Gastrocnemius medialis (tissue), 4 donors: Measurements from ENCODE around the gene USP32. TPM values are rescaled to one million over a fixed set of nuclear protein-coding genes. Genes with fewer than 3 reads are reported as not detected.
"Not testable (repeated sequence)": the region's sequence is repeated elsewhere in the genome, so short reads cannot be mapped to it uniquely, and the experiment has no call there.

Source experiments
- ATAC-seq, 2 donors: fragments of 150-250 bp; one replicate each; pipeline ENCODE4 v1.9.1; 2016
- DNase-seq, 2 donors: peaks; one replicate each; pipeline ENCODE4 v3.0.0-alpha.2; 2019
- H3K27ac ChIP-seq, 4 donors: fragments of 200-600 bp; sonication (generic); 1 replicate in 1 of 4; 2 replicates in 3 of 4; pipeline ENCODE4 v1.5.1; 2016 to 2018; ENCODE audit warnings: mild to moderate bottlenecking in 2 of 4, moderate library complexity in 1 of 4
- H3K27me3 ChIP-seq, 3 donors: fragments of 200-600 bp; sonication (generic) in 2 of 3; 1 replicate in 1 of 3; 2 replicates in 2 of 3; pipeline versions ENCODE4 v1.5.1 to v1.6.0; 2016 to 2019; ENCODE audit warnings: mild to moderate bottlenecking in 1 of 3, moderate library complexity in 1 of 3
- H3K36me3 ChIP-seq, 2 donors: fragments of 200-600 bp; sonication (generic) in 1 of 2; one replicate each; pipeline ENCODE4 v1.5.1; 2017 to 2018
- H3K4me1 ChIP-seq, 2 donors: fragments of 200-600 bp; sonication (generic) in 1 of 2; one replicate each; pipeline ENCODE4 v1.5.1; 2016 to 2017; ENCODE audit warnings: mild to moderate bottlenecking in 2 of 2
- H3K4me3 ChIP-seq, 4 donors: fragments of 200-600 bp; sonication (generic) in 3 of 4; 1 replicate in 1 of 4; 2 replicates in 3 of 4; pipeline ENCODE4 v1.5.1; 2016 to 2019; ENCODE audit warnings: mild to moderate bottlenecking in 2 of 4
- H3K9me3 ChIP-seq, 3 donors: fragments of 200-600 bp; sonication (generic) in 2 of 3; 1 replicate in 1 of 3; 2 replicates in 2 of 3; pipeline ENCODE4 v1.5.1; 2016 to 2019
- CTCF ChIP-seq, 5 experiments: fragments of 450-650 bp in 3 of 5; fragments of 200-600 bp in 2 of 5; sonication (generic) in 2 of 5; IDR thresholded peaks in 4 of 5; conservative IDR thresholded peaks in 1 of 5; 1 replicate in 4 of 5; 2 replicates in 1 of 5; pipeline ENCODE4 v1.5.1; 2016 to 2019; ENCODE audit warnings: antibody characterized with exemption in 5 of 5, mild to moderate bottlenecking in 3 of 5, moderate library complexity in 3 of 5
- POLR2A ChIP-seq, 2 donors: fragments of 450-650 bp; IDR thresholded peaks; one replicate each; pipeline ENCODE4 v1.6.1; 2017; ENCODE audit warnings: antibody characterized with exemption in 2 of 2, mild to moderate bottlenecking in 2 of 2, moderate library complexity in 2 of 2
- in situ Hi-C, 4 donors: fragments of 200-750 bp; cut with MboI; loops; one replicate each; pipeline versions ENCODE4 v1.15.0 to v1.8.0; 2017; ENCODE audit warnings: low sequenced_read_pairs in 4 of 4
- intact Hi-C: fragments of 100-400 bp; cut with DNase I; formaldehyde crosslinking; loops from one replicate; pipeline ENCODE4 v1.15.1; 2023; ENCODE audit warnings: low total_unique reads
- total RNA-seq, 4 donors: library from RNA; depleted of rRNA; stranded (reverse); fragments of >200 nt; gene quantifications; one replicate each; pipeline versions ENCODE4 v1.1.0 to v1.2.3, GENCODE V29; 2016

The USP32 gene
- total RNA-seq, 4 donors from 2014 or later = 44.4 to 83.2 (median 52.5) TPM

GRCh38 chr17:60381958-60382357 is 10.0 kb downstream of the USP32 start:
- H3K27me3 ChIP-seq = no peaks in the 10 kb centered on the region
- H3K27ac ChIP-seq = no peak overlapping the region
- ATAC-seq (no peak), DNase-seq (no peak)
- no peaks in the 10 kb centered on the region for H3K36me3 ChIP-seq
- no peaks in the 10 kb centered on the region for H3K9me3 ChIP-seq
- TF ChIP-seq CTCF (IDR thresholded peaks at IDR 0.05 in 4 of 5, conservative IDR thresholded peaks at IDR 0.05 in 1 of 5) = no peak
- intact Hi-C loops = no loop called here
- H3K4me3 ChIP-seq = no peak overlapping the region
- in situ Hi-C loops = no loop called here
- peaks cover 62 to 67% of the 10 kb centered on the region in 2 donors for H3K4me1 ChIP-seq

- intact Hi-C loops, H3K4me3 ChIP-seq, H3K9me3 ChIP-seq, H3K36me3 ChIP-seq, in situ Hi-C loops, H3K27me3 ChIP-seq, DNase-seq, ATAC-seq: not testable (repeated sequence)
- Histone ChIP-seq H3K4me1 (peaks cover 42 to 43% of the 10 kb centered on the region in 2 donors), H3K27ac (peak overlapping the region in 3 of 4 donors; percentile 4 to 65 (median 51))
These were observed 12.5 kb downstream of the USP32 start for GRCh38 chr17:60379461-60379860.

- H3K4me1 ChIP-seq = peaks cover 30% of the 10 kb centered on the region in 2 donors
- H3K9me3 ChIP-seq, ATAC-seq, H3K36me3 ChIP-seq, H3K4me3 ChIP-seq, DNase-seq, in situ Hi-C loops, intact Hi-C loops, H3K27me3 ChIP-seq: not testable (repeated sequence)
- H3K27ac ChIP-seq = peak overlapping the region in 2 of 4 donors; percentile 51 to 65
These were observed 13.7 kb downstream of the USP32 start for GRCh38 chr17:60378187-60378586.

- no peak overlapping the region for H3K4me3 ChIP-seq
- ATAC-seq = peak in 1 of 2 donors; percentile 96
- H3K27me3 ChIP-seq = no peaks in the 10 kb centered on the region
- TF ChIP-seq POLR2A (IDR thresholded peaks at IDR 0.05) = no peak
- no peak for TF ChIP-seq CTCF (IDR thresholded peaks at IDR 0.05 in 4 of 5, conservative IDR thresholded peaks at IDR 0.05 in 1 of 5)
- intact Hi-C loops = no loop called here
- no peaks in the 10 kb centered on the region for H3K9me3 ChIP-seq
- in situ Hi-C loops = no loop called here
- no peak for DNase-seq
- peak overlapping the region in 1 of 4 donors; percentile 62 for H3K27ac ChIP-seq
- H3K4me1 ChIP-seq = peaks cover 7 to 16% of the 10 kb centered on the region in 2 donors
- no peaks in the 10 kb centered on the region for H3K36me3 ChIP-seq
These were observed 19.0 kb downstream of the USP32 start for GRCh38 chr17:60372790-60373483.

GRCh38 chr17:60371818-60372510 is 20.0 kb downstream of the USP32 start:
- Histone ChIP-seq H3K27me3 (no peaks in the 10 kb centered on the region), H3K4me1 (peaks cover 9 to 15% of the 10 kb centered on the region in 2 donors), H3K4me3 (no peak overlapping the region), H3K36me3 (no peaks in the 10 kb centered on the region), H3K27ac (peak overlapping the region in 1 of 4 donors; percentile 62), H3K9me3 (no peaks in the 10 kb centered on the region)
- TF ChIP-seq POLR2A (IDR thresholded peaks at IDR 0.05) (no peak), CTCF (IDR thresholded peaks at IDR 0.05 in 4 of 5, conservative IDR thresholded peaks at IDR 0.05 in 1 of 5) (no peak)
- ATAC-seq = no peak
- in situ Hi-C loops (no loop called here), intact Hi-C loops (no loop called here)
- DNase-seq = no peak
